OCI-LY3 (cell line): ENCODE results near the gene MAP3K6.
A peak's percentile ranks its signal among the peaks of the same experiment; 100 is the strongest.
"Not testable (repeated sequence)": the region's sequence is repeated elsewhere in the genome, so short reads cannot be mapped to it uniquely, and the experiment has no call there.

Experiments used
- H2AFZ ChIP-seq: fragments of 200-600, 300-600 bp; shearing (Covaris generic); 2 replicates; pipeline ENCODE4 v1.6.0; 2014; ENCODE audit warnings: antibody characterized with exemption, low read depth, low read length
- H3K27ac ChIP-seq: fragments of 200-600, 300-600 bp; sonication (generic); 2 replicates; pipeline ENCODE4 v1.5.1; 2014; ENCODE audit warnings: mild to moderate bottlenecking, low read length, moderate library complexity, mixed read lengths
- H3K27me3 ChIP-seq: fragments of 200-600, 300-600 bp; sonication (generic); 2 replicates; pipeline ENCODE4 v1.6.1; 2014; ENCODE audit warnings: low read depth, low read length, mixed read lengths
- H3K36me3 ChIP-seq: fragments of 200-600, 300-600 bp; sonication (generic); replicated peaks from 2 replicates; pipeline ENCODE3; 2014; ENCODE audit warnings: low read depth, low read length, mixed read lengths
- H3K4me1 ChIP-seq: fragments of 300-600, 200-600 bp; sonication (generic); 2 replicates; pipeline ENCODE4 v1.6.1; 2014; ENCODE audit warnings: low read length, mixed read lengths
- H3K4me2 ChIP-seq: fragments of 200-600, 300-600 bp; sonication (generic); 2 replicates; pipeline ENCODE4 v1.6.1; 2014; ENCODE audit warnings: low read length, mixed read lengths
- H3K4me3 ChIP-seq: fragments of 300-600, 200-600 bp; sonication (generic); 2 replicates; pipeline ENCODE4 v1.5.1; 2014; ENCODE audit warnings: antibody characterized with exemption, mild to moderate bottlenecking, low read length, moderate library complexity
- H3K79me2 ChIP-seq: fragments of 300-600, 200-600 bp; shearing (Covaris generic); 2 replicates; pipeline ENCODE4 v1.6.1; 2014; ENCODE audit warnings: mild to moderate bottlenecking, low read length, mixed read lengths
- H3K9ac ChIP-seq: fragments of 300-600, 200-600 bp; shearing (Covaris generic); 2 replicates; pipeline ENCODE4 v1.6.0; 2014; ENCODE audit warnings: mild to moderate bottlenecking, low read length, moderate library complexity
- H3K9me3 ChIP-seq: fragments of 200-600, 300-600 bp; shearing (Covaris generic); 2 replicates; pipeline ENCODE4 v1.6.1; 2014; ENCODE audit warnings: low read length, mixed read lengths; ENCODE audit not compliant: insufficient read depth
- H4K20me1 ChIP-seq: fragments of 200-600, 300-600 bp; sonication (generic); 2 replicates; pipeline ENCODE4 v1.6.1; 2016; ENCODE audit warnings: low read length, mixed read lengths; ENCODE audit not compliant: insufficient read depth
- CTCF ChIP-seq: fragments of 200-600, 300-600 bp; sonication (generic); IDR thresholded peaks from 2 replicates; pipeline ENCODE4 v1.5.1; 2014; ENCODE audit warnings: antibody characterized with exemption, low read length, low read depth
- EZH2phosphoT487 ChIP-seq: fragments of 200-600 bp; shearing (Covaris generic); IDR thresholded peaks from 2 replicates; pipeline ENCODE4 v1.6.1; 2018; ENCODE audit warnings: antibody characterized with exemption, mixed run types, low read depth

Gene MAP3K6

DNA sequence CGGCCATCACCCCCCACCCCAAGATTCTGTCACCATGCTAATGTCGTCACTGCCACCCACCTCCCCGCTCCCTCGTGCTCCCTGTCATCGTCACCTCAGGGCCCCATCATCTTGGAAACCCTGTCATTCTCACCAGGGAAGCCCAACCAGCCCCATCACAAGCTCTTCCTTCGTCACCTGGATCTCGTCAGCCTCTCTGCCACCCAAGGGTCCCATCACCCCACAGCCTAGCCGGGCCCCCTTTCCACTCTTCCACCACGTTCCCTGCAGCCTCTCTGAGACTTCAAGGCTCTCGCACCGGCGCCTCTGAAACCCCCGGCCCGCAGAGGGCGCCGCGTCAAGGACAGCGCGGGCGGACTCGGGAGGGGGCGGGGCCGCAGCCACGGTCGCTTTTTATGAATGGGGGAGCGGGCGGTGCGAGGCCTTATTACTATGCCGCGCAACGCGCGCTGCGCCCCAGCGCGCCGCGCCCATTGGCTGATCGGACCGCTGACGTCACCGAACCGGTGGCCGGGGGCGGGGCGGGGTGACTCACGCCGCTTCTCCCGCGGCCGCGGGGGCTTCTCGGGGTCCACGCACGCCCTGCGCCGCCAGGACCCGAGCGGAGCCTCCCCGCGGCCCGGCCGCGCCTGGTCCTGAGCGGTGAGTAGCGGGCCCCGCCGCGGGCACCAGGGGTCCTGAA, 25.5 kb upstream of the MAP3K6 start, which contains the start of gene GPR3:
Gene GPR3 (plus strand): TSS at position 527 of the 682 bp plus-strand sequence. CDS start 1,177 bp downstream, outside the sequence.
- Histone ChIP-seq H3K27me3 (no peaks in the 10 kb centered on the region), H3K36me3 (no peaks in the 10 kb centered on the region), H2AFZ (peak within 1 kb of the TSS; percentile 79), H3K9me3 (no peaks in the 10 kb centered on the region), H3K4me3 (peak within 1 kb of the TSS; percentile 91), H3K9ac (peak within 1 kb of the TSS; percentile 72), H3K79me2 (no peaks in the 10 kb centered on the region), H3K27ac (no peak within 1 kb of the TSS), H3K4me2 (peak within 1 kb of the TSS; percentile 98), H3K4me1 (peaks cover 10% of the 10 kb centered on the region; the same call in 1 of the 2 replicates), H4K20me1 (no peaks in the 10 kb centered on the region)
- TF ChIP-seq EZH2phosphoT487: no peak
- peak; percentile 53 for TF ChIP-seq CTCF

GRCh38 chr1:27391511-27392095, 24.8 kb upstream of the MAP3K6 start:
- TF ChIP-seq CTCF (no peak), EZH2phosphoT487 (no peak)
- Histone ChIP-seq H2AFZ (peak overlapping the region; percentile 72), H3K79me2 (no peaks in the 10 kb centered on the region), H3K9ac (peak overlapping the region; percentile 52), H3K4me1 (peaks cover 10% of the 10 kb centered on the region; the same call in 1 of the 2 replicates), H3K4me3 (peak overlapping the region; percentile 91), H3K27ac (no peak overlapping the region), H3K4me2 (peak overlapping the region; percentile 98), H3K9me3 (no peaks in the 10 kb centered on the region), H3K36me3 (no peaks in the 10 kb centered on the region), H3K27me3 (no peaks in the 10 kb centered on the region), H4K20me1 (no peaks in the 10 kb centered on the region)

DNA sequence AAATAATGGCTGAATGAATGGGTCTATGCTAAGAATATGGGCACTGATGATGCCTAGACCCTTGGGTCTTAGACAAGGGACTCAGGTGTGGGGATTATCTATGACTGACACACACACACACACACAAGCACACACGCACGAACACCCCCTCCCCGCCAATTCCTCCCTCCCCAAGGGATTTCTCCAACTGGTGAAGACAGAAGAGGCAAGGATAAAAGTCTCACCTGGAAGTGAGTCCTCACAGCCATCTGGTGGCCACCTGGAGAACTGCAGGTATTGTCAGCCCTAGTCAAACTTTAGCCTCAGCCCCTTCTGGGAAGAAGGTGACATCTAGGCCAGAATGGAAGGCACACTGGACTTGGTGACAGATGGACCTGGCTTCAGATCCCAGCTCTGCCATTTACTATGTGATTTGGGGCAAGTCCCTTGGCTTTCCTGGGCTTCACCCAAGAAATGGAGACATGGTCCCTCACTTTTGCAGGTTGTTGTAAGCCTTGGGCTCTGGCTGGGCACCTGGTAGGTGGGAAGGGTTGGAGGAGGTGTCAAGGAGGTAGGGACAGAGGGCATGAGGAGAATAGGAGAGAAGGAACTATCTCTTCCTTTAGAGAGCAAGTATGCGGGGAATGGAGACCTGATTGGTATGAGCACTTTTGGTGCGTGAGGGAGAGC, 21.7 kb upstream of the MAP3K6 start:
- no peaks in the 10 kb centered on the region for H3K9me3 ChIP-seq
- no peaks in the 10 kb centered on the region for H4K20me1 ChIP-seq
- no peaks in the 10 kb centered on the region for H3K27me3 ChIP-seq
- no peaks in the 10 kb centered on the region for H3K36me3 ChIP-seq
- H3K4me3 ChIP-seq: no peak overlapping the region
- no peak overlapping the region for H2AFZ ChIP-seq
- H3K4me1 ChIP-seq: peaks cover 5% of the 10 kb centered on the region; the same call in 1 of the 2 replicates
- no peak overlapping the region for H3K27ac ChIP-seq
- TF ChIP-seq CTCF (peak; percentile 77), EZH2phosphoT487 (no peak)
- no peaks in the 10 kb centered on the region for H3K79me2 ChIP-seq
- no peak overlapping the region for H3K4me2 ChIP-seq
- no peak overlapping the region for H3K9ac ChIP-seq

DNA sequence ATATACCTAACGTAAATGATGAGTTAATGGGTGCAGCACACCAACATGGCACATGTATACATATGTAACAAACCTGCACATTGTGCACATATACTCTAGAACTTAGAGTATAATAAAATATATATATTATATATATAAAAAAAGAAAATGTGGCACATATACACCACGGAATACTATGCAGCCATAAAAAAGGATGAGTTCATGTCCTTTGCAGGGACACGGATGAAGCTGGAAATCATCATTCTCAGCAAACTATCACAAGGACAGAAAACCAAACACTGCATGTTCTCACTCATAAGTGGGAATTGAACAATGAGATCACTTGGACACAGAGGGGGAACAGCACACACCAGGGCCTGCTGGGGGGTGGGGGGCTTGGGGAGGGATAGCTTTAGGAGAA, 18.0 kb upstream of the MAP3K6 start:
- H3K9ac ChIP-seq, H3K4me1 ChIP-seq, H3K27ac ChIP-seq, H2AFZ ChIP-seq, H3K27me3 ChIP-seq, H3K4me2 ChIP-seq, H3K79me2 ChIP-seq, H3K9me3 ChIP-seq, H3K36me3 ChIP-seq, H3K4me3 ChIP-seq, H4K20me1 ChIP-seq: not testable (repeated sequence)
